ENCODE results near the gene PARP15. TPM values are rescaled to one million over a fixed set of nuclear protein-coding genes. Genes with fewer than 3 reads are reported as not detected.

The PARP15 gene
- total and polyA plus RNA-seq, 10 donors = 59.3 to 128 (median 72.8) TPM

DNA sequence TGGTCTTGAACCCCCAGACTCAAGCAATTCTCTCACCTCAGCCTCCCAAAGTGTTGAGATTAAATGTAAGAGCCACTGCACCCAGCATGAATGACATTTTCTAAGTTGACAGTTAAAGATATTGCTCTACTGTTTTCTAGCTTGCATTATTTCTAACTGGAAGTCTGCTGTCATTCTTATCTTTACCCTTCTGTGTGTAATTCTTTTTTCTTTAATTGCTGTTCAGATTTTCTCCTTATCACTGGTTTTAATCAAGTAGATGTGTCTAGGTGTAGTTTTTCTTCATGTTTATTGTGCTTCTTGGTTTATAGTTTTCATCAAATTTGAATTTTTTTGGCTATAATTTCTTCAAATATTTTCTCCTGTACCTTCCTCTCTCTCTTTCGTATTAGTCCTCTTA, 4.9 kb downstream of the PARP15 start:
- peaks cover 12 to 33% (median 30%) of the 10 kb centered on the region in 8 donors for H3K9me3 ChIP-seq
- no peak for TF ChIP-seq POLR2AphosphoS5 (IDR thresholded peaks at IDR 0.05)
- TF ChIP-seq, protein P1, sequence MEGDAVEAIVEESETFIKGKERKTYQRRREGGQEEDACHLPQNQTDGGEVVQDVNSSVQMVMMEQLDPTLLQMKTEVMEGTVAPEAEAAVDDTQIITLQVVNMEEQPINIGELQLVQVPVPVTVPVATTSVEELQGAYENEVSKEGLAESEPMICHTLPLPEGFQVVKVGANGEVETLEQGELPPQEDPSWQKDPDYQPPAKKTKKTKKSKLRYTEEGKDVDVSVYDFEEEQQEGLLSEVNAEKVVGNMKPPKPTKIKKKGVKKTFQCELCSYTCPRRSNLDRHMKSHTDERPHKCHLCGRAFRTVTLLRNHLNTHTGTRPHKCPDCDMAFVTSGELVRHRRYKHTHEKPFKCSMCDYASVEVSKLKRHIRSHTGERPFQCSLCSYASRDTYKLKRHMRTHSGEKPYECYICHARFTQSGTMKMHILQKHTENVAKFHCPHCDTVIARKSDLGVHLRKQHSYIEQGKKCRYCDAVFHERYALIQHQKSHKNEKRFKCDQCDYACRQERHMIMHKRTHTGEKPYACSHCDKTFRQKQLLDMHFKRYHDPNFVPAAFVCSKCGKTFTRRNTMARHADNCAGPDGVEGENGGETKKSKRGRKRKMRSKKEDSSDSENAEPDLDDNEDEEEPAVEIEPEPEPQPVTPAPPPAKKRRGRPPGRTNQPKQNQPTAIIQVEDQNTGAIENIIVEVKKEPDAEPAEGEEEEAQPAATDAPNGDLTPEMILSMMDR (IDR thresholded peaks at IDR 0.05 in 8 of 11, conservative IDR thresholded peaks at IDR 0.05 in 3 of 11) = no peak
- no peak for TF ChIP-seq POLR2A (IDR thresholded peaks at IDR 0.05)
- intact Hi-C loops (cut with DNase I; ENCODE audit: low total_unique reads) = no loop called here
- H3K36me3 ChIP-seq = peaks cover 0 to 30% (median 6%) of the 10 kb centered on the region in 6 donors
- no peak overlapping the region for H3K4me3 ChIP-seq
- H3K27me3 ChIP-seq (replicated peaks in 1 of 7) = no peaks in the 10 kb centered on the region
- H3K27ac ChIP-seq = no peak overlapping the region
- H3K4me1 ChIP-seq = peaks cover 0 to 50% (median 19%) of the 10 kb centered on the region in 6 donors
- WGBS, 5 donors = 93 to 100% (median 97%) methylated on average over 1 of the region's 1 CpG
- DNase-seq = no peak

DNA sequence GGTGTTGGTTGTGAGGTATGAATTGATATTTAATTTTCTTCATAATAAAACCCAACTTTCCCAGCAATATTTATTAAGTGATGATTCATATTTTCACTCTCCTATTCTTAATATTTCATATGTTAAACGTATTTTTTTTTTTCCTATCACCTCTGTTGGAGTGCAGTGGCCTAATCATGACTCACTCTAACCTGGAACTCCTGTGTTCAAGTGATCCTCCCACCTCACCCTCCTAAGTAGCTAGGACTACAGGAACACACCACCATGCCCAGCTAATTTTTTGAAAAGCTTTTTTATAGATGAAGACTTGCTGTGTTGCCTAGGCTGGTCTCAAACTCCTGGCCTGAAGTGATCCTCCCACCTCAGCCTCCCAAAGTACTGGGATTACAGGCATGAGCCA, 8.6 kb downstream of the PARP15 start:
- no peaks in the 10 kb centered on the region for H3K27me3 ChIP-seq (replicated peaks in 1 of 7)
- peaks cover 0 to 30% (median 6%) of the 10 kb centered on the region in 6 donors for H3K36me3 ChIP-seq
- H3K27ac ChIP-seq = no peak overlapping the region
- intact Hi-C loops (cut with DNase I; ENCODE audit: low total_unique reads) = no loop called here
- DNase-seq = no peak
- peaks cover 0 to 40% (median 9%) of the 10 kb centered on the region in 6 donors for H3K4me1 ChIP-seq
- H3K9me3 ChIP-seq = peaks cover 12 to 32% (median 28%) of the 10 kb centered on the region in 8 donors
- TF ChIP-seq POLR2AphosphoS5 (IDR thresholded peaks at IDR 0.05) (no peak), POLR2A (IDR thresholded peaks at IDR 0.05) (no peak)
- TF ChIP-seq, protein P1 (IDR thresholded peaks at IDR 0.05 in 8 of 11, conservative IDR thresholded peaks at IDR 0.05 in 3 of 11) = no peak
- no peak overlapping the region for H3K4me3 ChIP-seq
- 58 to 67% (median 62%) methylated on average over 1 of the region's 1 CpG for WGBS, 5 donors

DNA sequence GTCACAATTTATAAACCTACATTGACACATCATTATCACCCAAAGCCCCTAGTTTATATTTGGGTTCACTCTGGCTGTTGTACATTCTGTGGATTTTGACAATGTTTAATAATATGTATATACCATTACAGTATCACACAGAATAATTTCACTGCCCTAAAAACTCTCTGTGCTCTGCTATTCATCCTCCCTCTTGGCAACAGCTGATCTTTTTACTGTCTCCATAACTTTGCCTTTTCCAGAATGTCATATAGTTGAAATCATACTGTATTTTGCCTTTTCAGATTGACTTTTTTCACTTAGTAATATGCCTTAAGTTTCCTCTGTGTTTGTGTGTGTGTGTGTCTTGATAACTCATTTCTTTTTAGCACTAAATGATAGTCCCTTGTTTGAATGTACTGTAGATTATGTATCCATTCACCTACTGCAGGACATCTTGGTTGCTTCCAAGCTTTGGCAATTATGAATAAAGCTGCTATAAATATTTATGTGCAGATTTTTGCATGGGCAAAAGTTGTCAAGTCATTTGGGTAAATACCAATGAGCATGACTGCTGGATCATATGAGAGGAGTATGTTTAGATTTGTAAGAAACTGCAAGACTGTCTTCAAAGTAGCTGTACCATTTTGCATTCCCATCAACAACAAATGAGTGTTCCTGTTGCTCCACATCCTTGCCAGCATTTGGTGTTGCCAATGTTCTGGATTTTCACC, 9.5 kb downstream of the PARP15 start:
- peaks cover 0 to 39% (median 9%) of the 10 kb centered on the region in 6 donors for H3K4me1 ChIP-seq
- H3K27ac ChIP-seq = no peak overlapping the region
- H3K9me3 ChIP-seq = peaks cover 6 to 24% (median 20%) of the 10 kb centered on the region in 8 donors
- intact Hi-C loops (cut with DNase I; ENCODE audit: low total_unique reads) = no loop called here
- peaks cover 0 to 29% (median 6%) of the 10 kb centered on the region in 6 donors for H3K36me3 ChIP-seq
- no peak overlapping the region for H3K4me3 ChIP-seq
- no peak for TF ChIP-seq POLR2A (IDR thresholded peaks at IDR 0.05)
- TF ChIP-seq, protein P1 (IDR thresholded peaks at IDR 0.05 in 8 of 11, conservative IDR thresholded peaks at IDR 0.05 in 3 of 11) = no peak
- no peak for TF ChIP-seq POLR2AphosphoS5 (IDR thresholded peaks at IDR 0.05)
- DNase-seq = no peak
- no peaks in the 10 kb centered on the region for H3K27me3 ChIP-seq (replicated peaks in 1 of 7)

DNA sequence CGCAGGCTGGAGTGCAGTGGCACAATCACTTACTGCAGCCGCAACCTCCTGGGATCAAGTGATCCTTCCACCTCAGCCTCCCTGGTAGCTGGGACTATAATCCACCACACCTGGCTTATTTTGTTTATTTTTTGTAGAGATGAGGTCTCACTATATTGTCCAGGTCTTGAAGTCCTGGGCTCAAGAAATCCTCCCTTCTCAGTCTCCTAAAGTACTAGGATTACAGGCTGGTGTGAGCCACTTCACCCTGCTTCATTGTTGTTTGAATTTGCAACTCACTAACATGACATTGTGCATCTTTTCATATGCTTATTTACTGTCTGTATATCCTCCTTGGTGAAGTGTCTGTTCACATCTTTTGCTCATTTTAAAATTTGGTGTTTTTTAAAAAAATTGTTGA, 10.1 kb downstream of the PARP15 start:
- intact Hi-C loops (cut with DNase I; ENCODE audit: low total_unique reads) = no loop called here
- no peak overlapping the region for H3K27ac ChIP-seq
- peaks cover 0 to 17% (median 14%) of the 10 kb centered on the region in 8 donors for H3K9me3 ChIP-seq
- H3K27me3 ChIP-seq (replicated peaks in 1 of 7) = no peaks in the 10 kb centered on the region
- DNase-seq = no peak
- 30 to 57% (median 48%) methylated on average over 1 to 2 of the region's 2 CpGs for WGBS, 5 donors
- TF ChIP-seq POLR2AphosphoS5 (IDR thresholded peaks at IDR 0.05) (no peak), POLR2A (IDR thresholded peaks at IDR 0.05) (no peak)
- TF ChIP-seq, protein P1 (IDR thresholded peaks at IDR 0.05 in 8 of 11, conservative IDR thresholded peaks at IDR 0.05 in 3 of 11) = no peak
- H3K36me3 ChIP-seq = peaks cover 0 to 22% (median 6%) of the 10 kb centered on the region in 6 donors
- no peak overlapping the region for H3K4me3 ChIP-seq
- H3K4me1 ChIP-seq = peaks cover 0 to 41% (median 9%) of the 10 kb centered on the region in 6 donors
